ENCODE results near the gene SH2D3C. TPM values are rescaled to one million over a fixed set of nuclear protein-coding genes. Genes with fewer than 3 reads are reported as not detected.
"Not testable (repeated sequence)": the region's sequence is repeated elsewhere in the genome, so short reads cannot be mapped to it uniquely, and the experiment has no call there.

Gene SH2D3C
- total RNA-seq, 2 experiments from 2014 or later, result 29.9 to 30.3 TPM

DNA sequence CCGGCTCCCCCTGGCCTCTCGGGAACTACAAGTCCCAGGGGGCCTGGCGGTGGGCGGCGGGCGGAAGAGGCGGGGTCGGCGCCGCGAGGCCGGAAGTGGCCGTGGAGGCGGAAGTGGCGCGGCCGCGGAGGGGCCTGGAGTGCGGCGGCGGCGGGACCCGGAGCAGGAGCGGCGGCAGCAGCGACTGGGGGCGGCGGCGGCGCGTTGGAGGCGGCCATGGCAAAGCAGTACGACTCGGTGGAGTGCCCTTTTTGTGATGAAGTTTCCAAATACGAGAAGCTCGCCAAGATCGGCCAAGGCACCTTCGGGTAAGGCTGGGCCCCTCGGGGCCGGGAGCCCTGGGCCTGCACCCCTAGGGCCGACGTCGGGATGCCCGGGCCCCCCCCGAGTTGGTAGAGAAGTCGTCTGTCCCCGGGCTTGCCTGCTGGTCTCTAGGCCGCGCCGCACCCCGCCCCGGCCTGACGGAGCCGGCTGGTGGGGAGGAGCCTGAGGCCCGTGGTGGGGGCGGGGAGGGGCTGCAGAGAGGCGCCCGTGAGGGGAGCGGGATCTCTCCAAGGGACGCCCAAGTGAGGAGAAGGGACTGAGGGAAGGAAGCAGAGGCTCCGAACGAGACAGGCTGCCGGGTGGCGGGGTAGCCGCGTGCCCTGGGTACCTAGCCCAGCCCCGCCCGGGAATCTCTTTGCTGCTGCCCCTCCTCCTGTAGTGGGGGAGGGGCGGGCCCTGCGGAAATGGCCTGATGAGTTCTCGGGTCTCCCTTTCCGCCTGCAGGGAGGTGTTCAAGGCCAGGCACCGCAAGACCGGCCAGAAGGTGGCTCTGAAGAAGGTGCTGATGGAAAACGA, 7.7 kb upstream of the SH2D3C start, which contains the start of gene CDK9:
TSS of gene CDK9 (plus strand) at position 102 of the 840 bp plus-strand sequence. CDS start at position 217, 115 bp downstream.
- peaks cover 43% of the 10 kb centered on the region for H3K36me3 Mint-ChIP-seq (ENCODE audit: low read depth)
- DNase-seq (peak; percentile 95), ATAC-seq (peak; percentile 64)
- CTCF ChIA-PET, result interaction anchor here (0.8 to 10.7 kb wide), 11 partner anchors 17 to 196 kb away, joined by 3 to 144 read pairs (median 6); partner anchors contain the start of gene TOR2A
- intact Hi-C loops (cut with micrococcal nuclease), result no loop called here
- H3K27ac Mint-ChIP-seq, result peak within 1 kb of the TSS; percentile 95
- POLR2A ChIA-PET, result interaction anchor here (0.6 to 8.1 kb wide), 19 partner anchors 8 to 1465 kb away, joined by 3 to 56 read pairs (median 4); partner anchors contain the start of genes ENG, FPGS, LRSAM1 and RPL12
- TF ChIP-seq, protein P1, sequence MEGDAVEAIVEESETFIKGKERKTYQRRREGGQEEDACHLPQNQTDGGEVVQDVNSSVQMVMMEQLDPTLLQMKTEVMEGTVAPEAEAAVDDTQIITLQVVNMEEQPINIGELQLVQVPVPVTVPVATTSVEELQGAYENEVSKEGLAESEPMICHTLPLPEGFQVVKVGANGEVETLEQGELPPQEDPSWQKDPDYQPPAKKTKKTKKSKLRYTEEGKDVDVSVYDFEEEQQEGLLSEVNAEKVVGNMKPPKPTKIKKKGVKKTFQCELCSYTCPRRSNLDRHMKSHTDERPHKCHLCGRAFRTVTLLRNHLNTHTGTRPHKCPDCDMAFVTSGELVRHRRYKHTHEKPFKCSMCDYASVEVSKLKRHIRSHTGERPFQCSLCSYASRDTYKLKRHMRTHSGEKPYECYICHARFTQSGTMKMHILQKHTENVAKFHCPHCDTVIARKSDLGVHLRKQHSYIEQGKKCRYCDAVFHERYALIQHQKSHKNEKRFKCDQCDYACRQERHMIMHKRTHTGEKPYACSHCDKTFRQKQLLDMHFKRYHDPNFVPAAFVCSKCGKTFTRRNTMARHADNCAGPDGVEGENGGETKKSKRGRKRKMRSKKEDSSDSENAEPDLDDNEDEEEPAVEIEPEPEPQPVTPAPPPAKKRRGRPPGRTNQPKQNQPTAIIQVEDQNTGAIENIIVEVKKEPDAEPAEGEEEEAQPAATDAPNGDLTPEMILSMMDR (IDR thresholded peaks at IDR 0.05), result no peak
- H3K9me3 Mint-ChIP-seq, result no peaks in the 10 kb centered on the region
- no peaks in the 10 kb centered on the region for H3K27me3 Mint-ChIP-seq
- H3K4me1 Mint-ChIP-seq (ENCODE audit: low read depth), result peaks cover 72% of the 10 kb centered on the region
- H3K4me3 Mint-ChIP-seq, result peak within 1 kb of the TSS; percentile 97

- peaks cover 36% of the 10 kb centered on the region for H3K36me3 Mint-ChIP-seq (ENCODE audit: low read depth)
- peak; percentile 90 for DNase-seq
- ChIA-PET POLR2A (interaction anchor here (0.6 to 8.1 kb wide), 21 partner anchors 9 to 1464 kb away, joined by 3 to 56 read pairs (median 4); partner anchors contain the start of genes ENG, FPGS, LRSAM1 and RPL12), CTCF (interaction anchor here (0.8 to 10.7 kb wide), 11 partner anchors 13 to 196 kb away, joined by 3 to 144 read pairs (median 5); partner anchors contain the start of gene TOR2A)
- no peaks in the 10 kb centered on the region for H3K9me3 Mint-ChIP-seq
- no peaks in the 10 kb centered on the region for H3K27me3 Mint-ChIP-seq
- H3K4me3 Mint-ChIP-seq, result peak overlapping the region; percentile 97
- ATAC-seq, result peak; percentile 37
- intact Hi-C loops (cut with micrococcal nuclease), result no loop called here
- TF ChIP-seq, protein P1 (IDR thresholded peaks at IDR 0.05), result peak; percentile 86
- peaks cover 72% of the 10 kb centered on the region for H3K4me1 Mint-ChIP-seq (ENCODE audit: low read depth)
- H3K27ac Mint-ChIP-seq, result peak overlapping the region; percentile 95
Measured at GRCh38 chr9:127785023-127785932, 6.8 kb upstream of the SH2D3C start.

- H3K27me3 Mint-ChIP-seq, result no peaks in the 10 kb centered on the region
- peaks cover 63% of the 10 kb centered on the region for H3K4me1 Mint-ChIP-seq (ENCODE audit: low read depth)
- H3K27ac Mint-ChIP-seq, result peak overlapping the region; percentile 95
- DNase-seq, result peak; percentile 94
- H3K4me3 Mint-ChIP-seq, result peak overlapping the region; percentile 76
- TF ChIP-seq, protein P1 (IDR thresholded peaks at IDR 0.05), result no peak
- intact Hi-C loops (cut with micrococcal nuclease), result loop anchor here (5.0 kb wide), 2 partner anchors 46 to 134 kb away; partner anchors contain the start of genes ST6GALNAC4 and TOR2A
- POLR2A ChIA-PET, result interaction anchor here (0.7 to 8.1 kb wide), 9 partner anchors 9 to 335 kb away, joined by 3 to 56 read pairs (median 3); partner anchors contain the start of genes FPGS and TOR2A
- no peaks in the 10 kb centered on the region for H3K9me3 Mint-ChIP-seq
- peaks cover 22% of the 10 kb centered on the region for H3K36me3 Mint-ChIP-seq (ENCODE audit: low read depth)
- peak; percentile 29 for ATAC-seq
- CTCF ChIA-PET, result interaction anchor here (1.0 to 10.7 kb wide), 4 partner anchors 15 to 138 kb away, joined by 3 to 144 read pairs (median 48); partner anchors contain the start of gene TOR2A
Measured at GRCh38 chr9:127783111-127784008, 4.9 kb upstream of the SH2D3C start.

DNA sequence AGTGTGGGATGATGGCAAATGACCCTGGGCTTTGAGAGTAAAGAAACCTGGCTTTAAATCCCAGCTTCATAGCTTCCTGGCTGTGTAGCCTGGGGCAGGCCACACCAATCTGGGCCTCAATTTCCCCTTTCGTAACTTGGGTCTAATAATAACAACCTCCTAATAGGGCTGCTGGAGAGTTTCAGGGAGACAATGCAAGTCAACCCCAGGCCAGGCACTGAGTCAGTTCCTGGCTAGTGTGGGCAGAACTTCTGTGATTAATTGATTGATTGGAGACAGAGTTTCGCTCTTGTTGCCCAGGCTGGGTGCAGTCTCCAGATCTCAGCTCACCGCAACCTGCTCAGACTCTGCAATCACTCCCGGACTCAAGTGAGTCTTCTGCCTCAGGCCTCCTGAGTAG, 3.3 kb upstream of the SH2D3C start:
- Mint-ChIP-seq H3K4me3 (no peak overlapping the region), H3K27me3 (no peaks in the 10 kb centered on the region), H3K9me3 (no peaks in the 10 kb centered on the region), H3K4me1 (ENCODE audit: low read depth) (peaks cover 49% of the 10 kb centered on the region), H3K36me3 (ENCODE audit: low read depth) (peaks cover 15% of the 10 kb centered on the region), H3K27ac (peak overlapping the region; percentile 95)
- ATAC-seq (no peak), DNase-seq (no peak)
- CTCF ChIA-PET, result interaction anchor here (7.6 to 10.7 kb wide), 2 partner anchors 13 to 47 kb away, joined by 58 to 144 read pairs; partner anchors contain the start of gene TOR2A
- intact Hi-C loops (cut with micrococcal nuclease), result loop anchor here (5.0 kb wide), 2 partner anchors 45 to 135 kb away; partner anchors contain the start of genes ST6GALNAC4 and TOR2A
- POLR2A ChIA-PET, result interaction anchor here (1.2 to 8.1 kb wide), 5 partner anchors 7 to 333 kb away, joined by 3 to 56 read pairs (median 12); partner anchors contain the start of gene TOR2A
- TF ChIP-seq, protein P1 (IDR thresholded peaks at IDR 0.05), result no peak

DNA sequence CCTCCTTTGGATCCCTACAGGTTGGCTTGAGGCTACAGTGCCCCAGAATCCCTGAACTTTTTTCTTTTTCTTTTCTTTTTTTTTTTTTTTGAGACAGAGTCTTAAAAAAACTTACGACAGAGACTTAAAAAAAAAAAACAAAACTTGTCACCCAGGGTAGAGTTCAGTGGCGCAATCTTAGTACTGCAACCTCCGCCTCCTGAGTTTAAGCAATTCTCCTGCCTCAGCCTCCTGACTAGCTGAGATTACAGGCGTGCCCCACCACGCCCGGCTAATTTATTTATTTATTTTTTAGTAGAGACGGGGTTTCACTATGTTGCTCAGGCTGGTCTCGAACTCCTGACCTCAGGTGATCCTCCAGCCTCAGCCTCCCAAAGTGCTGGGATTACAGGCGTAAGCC, 2.4 kb upstream of the SH2D3C start:
- Mint-ChIP-seq H3K27ac (peak overlapping the region; percentile 99), H3K36me3 (ENCODE audit: low read depth) (peaks cover 19% of the 10 kb centered on the region), H3K4me1 (ENCODE audit: low read depth) (peaks cover 51% of the 10 kb centered on the region)
- not testable (repeated sequence) for H3K27me3 Mint-ChIP-seq, H3K9me3 Mint-ChIP-seq, ATAC-seq, H3K4me3 Mint-ChIP-seq, DNase-seq
- ChIA-PET POLR2A (interaction anchor here (1.3 to 3.7 kb wide), 3 partner anchors 12 to 330 kb away, joined by 3 to 35 read pairs (median 9); partner anchors contain the start of genes LRSAM1 and RPL12), CTCF (interaction anchor here (1.3 to 10.7 kb wide), 2 partner anchors 12 to 140 kb away, joined by 3 to 144 read pairs; no protein-coding TSS in a partner anchor)
- intact Hi-C loops (cut with micrococcal nuclease), result loop anchor here (5.0 kb wide), 2 partner anchors 44 to 136 kb away; partner anchors contain the start of genes ST6GALNAC4 and TOR2A
